IMR-90 (cell line): ENCODE measurements around the gene CDH13. TPM values are rescaled to one million over a fixed set of nuclear protein-coding genes. Genes with fewer than 3 reads are reported as not detected.

Experiments
- ATAC-seq: fragments of 200-7000 bp; cut with Tn5 transposase; 2 replicates; pipeline ENCODE4 v1.9.1; 2020; ENCODE audit warnings: low read depth, mild to moderate bottlenecking, moderate library complexity
- BruUV-seq: library from RNA; stranded (reverse); fragments of 400-500 nt; replicated peaks from 2 replicates; lab custom pipeline; 2021; lab: Mats Ljungman, UMichigan
- CTCF ChIA-PET: fragments of 300-600 bp; formaldehyde crosslinking; extraction: SDS; loops from one replicate; lab custom pipeline; 2021; ENCODE audit warnings: antibody characterized with exemption; lab: Yijun Ruan, JAX
- POLR2A ChIA-PET: fragments of 300-600 bp; sonication (Branson Sonifier 250); formaldehyde crosslinking; loops from one replicate; lab custom pipeline; 2022; ENCODE audit warnings: antibody characterized with exemption; ENCODE audit not compliant: unreplicated experiment; lab: Charles Lee
- DNase-seq: peaks from one replicate; pipeline ENCODE4 v3.0.0; 2013
- H2AFZ ChIP-seq: replicated peaks from 2 replicates; pipeline ENCODE3; 2013; ENCODE audit warnings: low read length, mild to moderate bottlenecking; ENCODE audit not compliant: poor library complexity
- H2AK5ac ChIP-seq: 2 replicates; pipeline ENCODE4 v1.6.1; 2013; ENCODE audit warnings: low read depth, low read length, inconsistent platforms
- H2AK9ac ChIP-seq: replicated peaks from 2 replicates; pipeline ENCODE3; 2013; ENCODE audit warnings: mild to moderate bottlenecking, low read depth, low read length, moderate library complexity; ENCODE audit not compliant: poor library complexity
- H2BK120ac ChIP-seq: 2 replicates; pipeline ENCODE4 v1.6.1; 2013; ENCODE audit warnings: low read depth, low read length, inconsistent platforms
- H2BK15ac ChIP-seq: 3 replicates; pipeline ENCODE4 v1.6.1; 2013; ENCODE audit warnings: low read depth, low read length, inconsistent platforms
- H2BK20ac ChIP-seq: 2 replicates; pipeline ENCODE4 v1.6.1; 2013; ENCODE audit warnings: low read depth, mild to moderate bottlenecking, inconsistent platforms, low read length, moderate library complexity
- H2BK5ac ChIP-seq: 2 replicates; pipeline ENCODE4 v1.6.1; 2013; ENCODE audit warnings: mild to moderate bottlenecking, low read depth, low read length, inconsistent platforms; ENCODE audit not compliant: poor library complexity, severe bottlenecking
- H3K14ac ChIP-seq: replicated peaks from 2 replicates; pipeline ENCODE4 v1.6.1; 2013; ENCODE audit warnings: low read depth, low read length, inconsistent platforms
- H3K18ac ChIP-seq: 2 replicates; pipeline ENCODE4 v1.6.1; 2013; ENCODE audit warnings: low read depth, low read length, control low read depth
- H3K23ac ChIP-seq: 2 replicates; pipeline ENCODE4 v1.6.1; 2013; ENCODE audit warnings: low read depth, low read length, inconsistent platforms
- H3K27ac ChIP-seq: 2 replicates; pipeline ENCODE4 v1.5.1; 2013; ENCODE audit warnings: mild to moderate bottlenecking, control low read depth, low read length; ENCODE audit not compliant: insufficient read depth
- H3K27me3 ChIP-seq: 2 replicates; pipeline ENCODE4 v1.6.1; 2013; ENCODE audit warnings: low read length; ENCODE audit not compliant: control insufficient read depth, insufficient read depth
- H3K36me3 ChIP-seq: 2 replicates; pipeline ENCODE4 v1.6.1; 2013; ENCODE audit warnings: low read length, mixed read lengths; ENCODE audit not compliant: control insufficient read depth, insufficient read depth
- H3K4ac ChIP-seq: 2 replicates; pipeline ENCODE4 v1.6.1; 2013; ENCODE audit warnings: low read depth, low read length, inconsistent platforms
- H3K4me1 ChIP-seq: 2 replicates; pipeline ENCODE4 v1.6.1; 2013; ENCODE audit warnings: low read length, mixed read lengths; ENCODE audit not compliant: control insufficient read depth, insufficient read depth
- H3K4me2 ChIP-seq: 2 replicates; pipeline ENCODE4 v1.6.1; 2013; ENCODE audit warnings: low read depth, mild to moderate bottlenecking, control low read depth, low read length, moderate library complexity
- H3K4me3 ChIP-seq: 2 replicates; pipeline ENCODE4 v1.5.1; 2013; ENCODE audit warnings: low read depth, mild to moderate bottlenecking, control low read depth, low read length, moderate library complexity; ENCODE audit not compliant: insufficient read depth
- H3K56ac ChIP-seq: 2 replicates; pipeline ENCODE4 v1.6.1; 2013; ENCODE audit warnings: low read length, inconsistent platforms; ENCODE audit not compliant: insufficient read depth; ENCODE audit errors: extremely low read depth
- H3K79me1 ChIP-seq, 2 experiments: 2 replicates each; pipeline ENCODE4 v1.6.1; 2013; ENCODE audit warnings: low read length in 2 of 2, inconsistent platforms in 1 of 2, low read depth in 1 of 2
- H3K9ac ChIP-seq: 2 replicates; pipeline ENCODE4 v1.6.1; 2013; ENCODE audit warnings: low read depth, low read length, control low read depth
- H3K9me1 ChIP-seq: 2 replicates; pipeline ENCODE4 v1.6.1; 2013; ENCODE audit warnings: low read length, inconsistent platforms; ENCODE audit not compliant: insufficient read depth
- H3K9me3 ChIP-seq: 2 replicates; pipeline ENCODE4 v1.6.1; 2013; ENCODE audit warnings: low read length; ENCODE audit not compliant: control insufficient read depth, insufficient read depth
- H4K20me1 ChIP-seq: 2 replicates; pipeline ENCODE4 v1.6.1; 2013; ENCODE audit warnings: low read length, inconsistent platforms; ENCODE audit not compliant: insufficient read depth
- H4K5ac ChIP-seq: 2 replicates; pipeline ENCODE4 v1.6.1; 2013; ENCODE audit warnings: mild to moderate bottlenecking, low read depth, low read length, control low read depth
- H4K8ac ChIP-seq, 2 experiments: 2 replicates each; pipeline ENCODE4 v1.6.1; 2013; ENCODE audit warnings: low read depth in 2 of 2, low read length in 2 of 2, control low read depth in 1 of 2, inconsistent platforms in 1 of 2
- H4K91ac ChIP-seq: 2 replicates; pipeline ENCODE4 v1.6.1; 2013; ENCODE audit warnings: low read depth, low read length, inconsistent platforms; ENCODE audit not compliant: insufficient read depth
- BHLHE40 ChIP-seq: fragments of 150-350 bp; IDR thresholded peaks from 2 replicates; pipeline ENCODE4 v1.6.1; 2016; ENCODE audit warnings: mild to moderate bottlenecking, low read depth, low read length
- CEBPB ChIP-seq: IDR thresholded peaks from 2 replicates; pipeline ENCODE4 v1.6.1; 2012; ENCODE audit warnings: low read depth, low read length, improper control_type of control experiment
- CHD1 ChIP-seq: IDR thresholded peaks from 2 replicates; pipeline ENCODE4 v1.6.1; 2012; ENCODE audit warnings: low read depth, low read length, improper control_type of control experiment
- FOS ChIP-seq: fragments of 150-350 bp; IDR thresholded peaks from 2 replicates; pipeline ENCODE4 v1.6.1; 2016; ENCODE audit warnings: low read depth, low read length
- MAFK ChIP-seq: IDR thresholded peaks from 2 replicates; pipeline ENCODE4 v1.6.1; 2012; ENCODE audit warnings: low read depth, low read length, improper control_type of control experiment
- MAZ ChIP-seq: IDR thresholded peaks from 2 replicates; pipeline ENCODE4 v1.6.1; 2012; ENCODE audit warnings: low read depth, mild to moderate bottlenecking, low read length, improper control_type of control experiment, moderate library complexity, borderline replicate concordance
- MXI1 ChIP-seq: IDR thresholded peaks from 2 replicates; pipeline ENCODE4 v1.6.1; 2012; ENCODE audit warnings: low read depth, mild to moderate bottlenecking, low read length, moderate library complexity, borderline replicate concordance
- NFE2L2 ChIP-seq: fragments of 150-350 bp; IDR thresholded peaks from 2 replicates; pipeline ENCODE4 v1.6.1; 2016; ENCODE audit warnings: low read depth, mild to moderate bottlenecking, low read length
- RAD21 ChIP-seq: IDR thresholded peaks from 2 replicates; pipeline ENCODE4 v1.6.1; 2012; ENCODE audit warnings: low read length, improper control_type of control experiment
- RFX5 ChIP-seq: IDR thresholded peaks from 2 replicates; pipeline ENCODE4 v1.8.0; 2012; ENCODE audit warnings: low read depth, mild to moderate bottlenecking, low read length, moderate library complexity
- SMC3 ChIP-seq: fragments of 150-350 bp; IDR thresholded peaks from 2 replicates; pipeline ENCODE4 v1.6.1; 2016; ENCODE audit warnings: low read depth, mild to moderate bottlenecking, antibody characterized with exemption, low read length, moderate library complexity
- WGBS, 2 experiments: methylation state at CpG; one replicate each; pipeline versions ENCODE4 v1.1.5 to v1.1.7; 2013; ENCODE audit warnings: missing lambda C conversion rate in 2 of 2; ENCODE audit not compliant: insufficient read length in 1 of 2; ENCODE audit errors: extremely low coverage in 2 of 2; 5-methylcytosine and 5-hydroxymethylcytosine counted together
- dilution Hi-C: fragments of 300-500 bp; cut with HindIII; formaldehyde crosslinking; loops from one replicate; pipeline ENCODE4 v1.14.3; 2018; ENCODE audit warnings: low sequenced_read_pairs; ENCODE audit not compliant: unreplicated experiment
- in situ Hi-C: fragments of 300-500 bp; cut with MboI; formaldehyde crosslinking; loops from 3 replicates; pipeline ENCODE4 v1.14.3; 2019; ENCODE audit warnings: low sequenced_read_pairs, inconsistent platforms, mixed read lengths
- intact Hi-C: fragments of 100-400 bp; cut with micrococcal nuclease; formaldehyde crosslinking; loops from 2 replicates; pipeline ENCODE4 v1.10.0; 2022
- polyA plus RNA-seq, 3 experiments: library from polyadenylated mRNA; depleted of rRNA; stranded (reverse); fragments of >200 nt; gene quantifications; 2 replicates each; pipeline ENCODE4 v1.2.3, GENCODE V29; 2012; ENCODE audit warnings: low replicate concordance in 1 of 3
- total RNA-seq: library from RNA; depleted of rRNA; stranded (reverse); fragments of >200 nt; gene quantifications from 2 replicates; pipeline ENCODE4 v1.2.3, GENCODE V29; 2012
- TF ChIP-seq, protein P1 (sequence below): fragments of 150-350 bp; IDR thresholded peaks from 2 replicates; pipeline ENCODE4 v1.6.1; 2016; ENCODE audit warnings: low read depth, mild to moderate bottlenecking, low read length, moderate library complexity, borderline replicate concordance
- TF ChIP-seq, protein P2 (sequence below): fragments of 150-350 bp; IDR thresholded peaks from 2 replicates; pipeline ENCODE4 v1.6.1; 2017; ENCODE audit warnings: mild to moderate bottlenecking, antibody characterized with exemption, low read length, low read depth
- TF ChIP-seq, protein P3 (sequence below): conservative IDR thresholded peaks from 2 replicates; pipeline ENCODE4 v1.5.1; 2012; ENCODE audit warnings: mild to moderate bottlenecking, low read depth, low read length, improper control_type of control experiment

CDH13 gene
- total and polyA plus RNA-seq, 2 of the 4 experiments (the other 2 are of a cell fraction): 61.6 to 74.7 TPM

DNA sequence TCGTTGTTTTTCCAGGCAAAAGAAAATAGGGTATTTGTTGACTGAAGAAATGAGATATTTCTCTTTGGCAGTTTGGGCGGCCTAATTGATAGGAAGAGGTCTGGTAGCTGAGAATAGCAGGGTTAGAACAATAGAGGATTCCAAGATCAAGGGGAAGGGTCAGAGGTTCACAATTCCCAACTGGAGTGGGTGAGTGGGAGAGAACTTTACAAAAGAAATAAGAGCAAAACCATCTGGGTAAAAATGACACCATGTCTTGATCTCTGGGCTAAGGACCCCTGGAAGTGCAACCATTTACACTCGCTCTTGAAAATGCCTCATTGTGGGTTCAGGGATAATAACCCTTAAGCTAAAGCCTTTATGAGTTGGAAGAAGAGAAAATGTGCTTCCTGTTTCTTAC is 180.5 kb downstream of the CDH13 start:
- no peak overlapping the region for H3K27ac ChIP-seq
- H2AK9ac ChIP-seq: no peak overlapping the region
- no peak overlapping the region for H2AK5ac ChIP-seq
- H2AFZ ChIP-seq: no peak overlapping the region
- H3K14ac ChIP-seq: no peak overlapping the region
- H3K9me3 ChIP-seq: no peaks in the 10 kb centered on the region
- no peak overlapping the region for H4K5ac ChIP-seq
- H3K18ac ChIP-seq: no peak overlapping the region
- H3K79me1 ChIP-seq: no peaks in the 10 kb centered on the region
- no peak overlapping the region for H2BK20ac ChIP-seq
- ATAC-seq (no peak), DNase-seq (no peak)
- no TSS peak for BruUV-seq
- no peaks in the 10 kb centered on the region for H3K9me1 ChIP-seq
- in situ Hi-C loops: no loop called here
- H3K4me2 ChIP-seq: no peak overlapping the region
- no peak overlapping the region for H2BK120ac ChIP-seq
- TF ChIP-seq CHD1 (no peak), RAD21 (no peak), MAFK (no peak), SMC3 (no peak), MAZ (no peak), RFX5 (no peak), NFE2L2 (no peak), MXI1 (no peak), BHLHE40 (no peak), FOS (no peak), CEBPB (no peak)
- TF ChIP-seq, protein P1, sequence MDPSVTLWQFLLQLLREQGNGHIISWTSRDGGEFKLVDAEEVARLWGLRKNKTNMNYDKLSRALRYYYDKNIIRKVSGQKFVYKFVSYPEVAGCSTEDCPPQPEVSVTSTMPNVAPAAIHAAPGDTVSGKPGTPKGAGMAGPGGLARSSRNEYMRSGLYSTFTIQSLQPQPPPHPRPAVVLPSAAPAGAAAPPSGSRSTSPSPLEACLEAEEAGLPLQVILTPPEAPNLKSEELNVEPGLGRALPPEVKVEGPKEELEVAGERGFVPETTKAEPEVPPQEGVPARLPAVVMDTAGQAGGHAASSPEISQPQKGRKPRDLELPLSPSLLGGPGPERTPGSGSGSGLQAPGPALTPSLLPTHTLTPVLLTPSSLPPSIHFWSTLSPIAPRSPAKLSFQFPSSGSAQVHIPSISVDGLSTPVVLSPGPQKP: no peak
- TF ChIP-seq, protein P2, sequence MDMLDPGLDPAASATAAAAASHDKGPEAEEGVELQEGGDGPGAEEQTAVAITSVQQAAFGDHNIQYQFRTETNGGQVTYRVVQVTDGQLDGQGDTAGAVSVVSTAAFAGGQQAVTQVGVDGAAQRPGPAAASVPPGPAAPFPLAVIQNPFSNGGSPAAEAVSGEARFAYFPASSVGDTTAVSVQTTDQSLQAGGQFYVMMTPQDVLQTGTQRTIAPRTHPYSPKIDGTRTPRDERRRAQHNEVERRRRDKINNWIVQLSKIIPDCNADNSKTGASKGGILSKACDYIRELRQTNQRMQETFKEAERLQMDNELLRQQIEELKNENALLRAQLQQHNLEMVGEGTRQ: no peak
- TF ChIP-seq, protein P3, sequence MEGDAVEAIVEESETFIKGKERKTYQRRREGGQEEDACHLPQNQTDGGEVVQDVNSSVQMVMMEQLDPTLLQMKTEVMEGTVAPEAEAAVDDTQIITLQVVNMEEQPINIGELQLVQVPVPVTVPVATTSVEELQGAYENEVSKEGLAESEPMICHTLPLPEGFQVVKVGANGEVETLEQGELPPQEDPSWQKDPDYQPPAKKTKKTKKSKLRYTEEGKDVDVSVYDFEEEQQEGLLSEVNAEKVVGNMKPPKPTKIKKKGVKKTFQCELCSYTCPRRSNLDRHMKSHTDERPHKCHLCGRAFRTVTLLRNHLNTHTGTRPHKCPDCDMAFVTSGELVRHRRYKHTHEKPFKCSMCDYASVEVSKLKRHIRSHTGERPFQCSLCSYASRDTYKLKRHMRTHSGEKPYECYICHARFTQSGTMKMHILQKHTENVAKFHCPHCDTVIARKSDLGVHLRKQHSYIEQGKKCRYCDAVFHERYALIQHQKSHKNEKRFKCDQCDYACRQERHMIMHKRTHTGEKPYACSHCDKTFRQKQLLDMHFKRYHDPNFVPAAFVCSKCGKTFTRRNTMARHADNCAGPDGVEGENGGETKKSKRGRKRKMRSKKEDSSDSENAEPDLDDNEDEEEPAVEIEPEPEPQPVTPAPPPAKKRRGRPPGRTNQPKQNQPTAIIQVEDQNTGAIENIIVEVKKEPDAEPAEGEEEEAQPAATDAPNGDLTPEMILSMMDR: no peak
- no peak overlapping the region for H3K56ac ChIP-seq
- no peaks in the 10 kb centered on the region for H3K36me3 ChIP-seq
- H4K91ac ChIP-seq: no peak overlapping the region
- dilution Hi-C loops: no loop called here
- no peak overlapping the region for H3K4me3 ChIP-seq
- no peaks in the 10 kb centered on the region; the same call in 1 of the 2 replicates for H4K20me1 ChIP-seq
- no peak overlapping the region for H2BK15ac ChIP-seq
- intact Hi-C loops: no loop called here
- no peak overlapping the region for H2BK5ac ChIP-seq
- no peaks in the 10 kb centered on the region for H3K27me3 ChIP-seq
- CTCF ChIA-PET: no interaction called here
- WGBS, 2 experiments: no CpG with 5 or more reads among the region's 3 CpGs
- H3K4ac ChIP-seq: no peak overlapping the region
- POLR2A ChIA-PET: no interaction called here
- H3K4me1 ChIP-seq: no peaks in the 10 kb centered on the region
- H3K23ac ChIP-seq: no peak overlapping the region
- H4K8ac ChIP-seq: no peak overlapping the region
- no peak overlapping the region for H3K9ac ChIP-seq
